ENCODE data around the gene MRPS7. TPM values are rescaled to one million over a fixed set of nuclear protein-coding genes. Genes with fewer than 3 reads are reported as not detected.

MRPS7 gene
- total RNA-seq, 1 experiment from 2014 or later, result 48.8 TPM

- Histone ChIP-seq H3K79me2 (ENCODE audit: low read length) (peaks cover 8% of the 10 kb centered on the region; the same call in 1 of the 2 replicates), H3K27ac (ENCODE audit: low read length) (no peak overlapping the region), H3K9ac (ENCODE audit: low read length) (no peak overlapping the region), H2AFZ (ENCODE audit: low read length) (no peak overlapping the region), H3K4me2 (ENCODE audit: low read depth, low read length, poor library complexity, severe bottlenecking) (no peak overlapping the region), H3K4me3 (ENCODE audit: low read length) (no peak overlapping the region), H3K9me2 (replicated peaks; ENCODE audit: insufficient read depth, low read length) (no peaks in the 10 kb centered on the region), H3K4me1 (ENCODE audit: low read length) (peaks cover 48% of the 10 kb centered on the region), H3K27me3 (ENCODE audit: low read length) (no peaks in the 10 kb centered on the region), H4K20me1 (ENCODE audit: insufficient read depth, low read depth, low read length) (peaks cover 5% of the 10 kb centered on the region; the same call in 1 of the 2 replicates), H3K36me3 (ENCODE audit: insufficient read depth, low read length) (peaks cover 50% of the 10 kb centered on the region; the same call in 1 of the 2 replicates), H3K9me3 (ENCODE audit: low read length) (no peaks in the 10 kb centered on the region)
- peak; percentile 88 for DNase-seq
Observed at GRCh38 chr17:75240394-75241142, 21.1 kb upstream of the MRPS7 start.

- no peaks in the 10 kb centered on the region for H3K27me3 ChIP-seq (ENCODE audit: low read length)
- H3K9ac ChIP-seq (ENCODE audit: low read length), result no peak overlapping the region
- H3K4me2 ChIP-seq (ENCODE audit: low read depth, low read length, poor library complexity, severe bottlenecking), result no peak overlapping the region
- H4K20me1 ChIP-seq (ENCODE audit: insufficient read depth, low read depth, low read length), result peaks cover 5% of the 10 kb centered on the region; the same call in 1 of the 2 replicates
- H3K79me2 ChIP-seq (ENCODE audit: low read length), result peaks cover 13% of the 10 kb centered on the region
- H3K9me3 ChIP-seq (ENCODE audit: low read length), result no peaks in the 10 kb centered on the region
- peaks cover 54% of the 10 kb centered on the region for H3K36me3 ChIP-seq (ENCODE audit: insufficient read depth, low read length)
- no peak for DNase-seq
- peaks cover 53% of the 10 kb centered on the region for H3K4me1 ChIP-seq (ENCODE audit: low read length)
- H3K4me3 ChIP-seq (ENCODE audit: low read length), result no peak overlapping the region
- H2AFZ ChIP-seq (ENCODE audit: low read length), result no peak overlapping the region
- H3K27ac ChIP-seq (ENCODE audit: low read length), result no peak overlapping the region
- H3K9me2 ChIP-seq (replicated peaks; ENCODE audit: insufficient read depth, low read length), result no peaks in the 10 kb centered on the region
Observed at GRCh38 chr17:75241143-75241430, 20.6 kb upstream of the MRPS7 start.

- H2AFZ ChIP-seq (ENCODE audit: low read length), result no peak overlapping the region
- H3K79me2 ChIP-seq (ENCODE audit: low read length), result peaks cover 17% of the 10 kb centered on the region
- peaks cover 5% of the 10 kb centered on the region; the same call in 1 of the 2 replicates for H4K20me1 ChIP-seq (ENCODE audit: insufficient read depth, low read depth, low read length)
Observed at GRCh38 chr17:75241502-75241901, 20.2 kb upstream of the MRPS7 start.

GRCh38 chr17:75241996-75242460 is 19.7 kb upstream of the MRPS7 start:
- Histone ChIP-seq H3K4me2 (ENCODE audit: low read depth, low read length, poor library complexity, severe bottlenecking) (no peak overlapping the region), H3K4me1 (ENCODE audit: low read length) (peaks cover 62% of the 10 kb centered on the region), H3K9me2 (replicated peaks; ENCODE audit: insufficient read depth, low read length) (no peaks in the 10 kb centered on the region), H3K79me2 (ENCODE audit: low read length) (peaks cover 21% of the 10 kb centered on the region), H3K9ac (ENCODE audit: low read length) (no peak overlapping the region), H3K36me3 (ENCODE audit: insufficient read depth, low read length) (peaks cover 49% of the 10 kb centered on the region), H4K20me1 (ENCODE audit: insufficient read depth, low read depth, low read length) (peaks cover 2% of the 10 kb centered on the region; the same call in 1 of the 2 replicates), H3K27ac (ENCODE audit: low read length) (no peak overlapping the region), H2AFZ (ENCODE audit: low read length) (no peak overlapping the region), H3K4me3 (ENCODE audit: low read length) (no peak overlapping the region), H3K9me3 (ENCODE audit: low read length) (no peaks in the 10 kb centered on the region), H3K27me3 (ENCODE audit: low read length) (no peaks in the 10 kb centered on the region)
- DNase-seq, result no peak

More at GRCh38 chr17:75241502-75241901, 20.2 kb upstream of the MRPS7 start:
- Histone ChIP-seq H3K9me2 (replicated peaks; ENCODE audit: insufficient read depth, low read length) (no peaks in the 10 kb centered on the region), H3K27ac (ENCODE audit: low read length) (no peak overlapping the region), H3K27me3 (ENCODE audit: low read length) (no peaks in the 10 kb centered on the region), H3K9ac (ENCODE audit: low read length) (no peak overlapping the region), H3K4me3 (ENCODE audit: low read length) (no peak overlapping the region), H3K9me3 (ENCODE audit: low read length) (no peaks in the 10 kb centered on the region), H3K4me2 (ENCODE audit: low read depth, low read length, poor library complexity, severe bottlenecking) (no peak overlapping the region), H3K36me3 (ENCODE audit: insufficient read depth, low read length) (peaks cover 51% of the 10 kb centered on the region), H3K4me1 (ENCODE audit: low read length) (peaks cover 57% of the 10 kb centered on the region)
- DNase-seq, result no peak

- H3K4me1 ChIP-seq (ENCODE audit: low read length), result peaks cover 62% of the 10 kb centered on the region
- peaks cover 19% of the 10 kb centered on the region for H3K79me2 ChIP-seq (ENCODE audit: low read length)
- peak overlapping the region; percentile 86 for H3K27ac ChIP-seq (ENCODE audit: low read length)
- no peaks in the 10 kb centered on the region; the same call in 1 of the 2 replicates for H4K20me1 ChIP-seq (ENCODE audit: insufficient read depth, low read depth, low read length)
- no peak overlapping the region; the same call in 1 of the 2 replicates for H3K9ac ChIP-seq (ENCODE audit: low read length)
- no peaks in the 10 kb centered on the region for H3K9me3 ChIP-seq (ENCODE audit: low read length)
- peak; percentile 55 for DNase-seq
- H3K36me3 ChIP-seq (ENCODE audit: insufficient read depth, low read length), result peaks cover 49% of the 10 kb centered on the region
- no peak overlapping the region for H2AFZ ChIP-seq (ENCODE audit: low read length)
- H3K9me2 ChIP-seq (replicated peaks; ENCODE audit: insufficient read depth, low read length), result no peaks in the 10 kb centered on the region
- no peak overlapping the region for H3K4me3 ChIP-seq (ENCODE audit: low read length)
- H3K4me2 ChIP-seq (ENCODE audit: low read depth, low read length, poor library complexity, severe bottlenecking), result no peak overlapping the region
- no peaks in the 10 kb centered on the region for H3K27me3 ChIP-seq (ENCODE audit: low read length)
Observed at GRCh38 chr17:75242461-75243042, 19.1 kb upstream of the MRPS7 start.

GRCh38 chr17:75244133-75244866 is 17.4 kb upstream of the MRPS7 start:
- H3K27ac ChIP-seq (ENCODE audit: low read length), result peak overlapping the region; percentile 86
- H3K4me3 ChIP-seq (ENCODE audit: low read length), result peak overlapping the region; percentile 33; the same call in 1 of the 2 replicates
- peak overlapping the region; percentile 63 for H3K4me2 ChIP-seq (ENCODE audit: low read depth, low read length, poor library complexity, severe bottlenecking)

GRCh38 chr17:75245011-75245410 is 16.7 kb upstream of the MRPS7 start:
- peak overlapping the region; percentile 63 for H3K4me2 ChIP-seq (ENCODE audit: low read depth, low read length, poor library complexity, severe bottlenecking)
- H3K79me2 ChIP-seq (ENCODE audit: low read length), result peaks cover 39% of the 10 kb centered on the region
- no peaks in the 10 kb centered on the region for H4K20me1 ChIP-seq (ENCODE audit: insufficient read depth, low read depth, low read length)
- peak overlapping the region; percentile 63 for H3K9ac ChIP-seq (ENCODE audit: low read length)
- peak overlapping the region; percentile 33; the same call in 1 of the 2 replicates for H3K4me3 ChIP-seq (ENCODE audit: low read length)
- no peaks in the 10 kb centered on the region for H3K9me2 ChIP-seq (replicated peaks; ENCODE audit: insufficient read depth, low read length)
- H3K36me3 ChIP-seq (ENCODE audit: insufficient read depth, low read length), result peaks cover 39% of the 10 kb centered on the region
- peaks cover 63% of the 10 kb centered on the region for H3K4me1 ChIP-seq (ENCODE audit: low read length)
- H2AFZ ChIP-seq (ENCODE audit: low read length), result no peak overlapping the region
- no peak for DNase-seq
- H3K27me3 ChIP-seq (ENCODE audit: low read length), result no peaks in the 10 kb centered on the region
- H3K9me3 ChIP-seq (ENCODE audit: low read length), result no peaks in the 10 kb centered on the region
- H3K27ac ChIP-seq (ENCODE audit: low read length), result peak overlapping the region; percentile 86

More at GRCh38 chr17:75244133-75244866, 17.4 kb upstream of the MRPS7 start:
- Histone ChIP-seq H4K20me1 (ENCODE audit: insufficient read depth, low read depth, low read length) (no peaks in the 10 kb centered on the region), H3K9ac (ENCODE audit: low read length) (peak overlapping the region; percentile 63), H3K4me1 (ENCODE audit: low read length) (peaks cover 57% of the 10 kb centered on the region), H3K9me2 (replicated peaks; ENCODE audit: insufficient read depth, low read length) (no peaks in the 10 kb centered on the region), H3K27me3 (ENCODE audit: low read length) (no peaks in the 10 kb centered on the region), H3K9me3 (ENCODE audit: low read length) (no peaks in the 10 kb centered on the region), H2AFZ (ENCODE audit: low read length) (no peak overlapping the region), H3K79me2 (ENCODE audit: low read length) (peaks cover 32% of the 10 kb centered on the region), H3K36me3 (ENCODE audit: insufficient read depth, low read length) (peaks cover 39% of the 10 kb centered on the region)
- peak; percentile 93 for DNase-seq

GRCh38 chr17:75246404-75246803 is 15.3 kb upstream of the MRPS7 start:
- Histone ChIP-seq H3K9ac (ENCODE audit: low read length) (no peak overlapping the region), H3K4me1 (ENCODE audit: low read length) (peaks cover 69% of the 10 kb centered on the region), H3K9me3 (ENCODE audit: low read length) (no peaks in the 10 kb centered on the region), H3K4me2 (ENCODE audit: low read depth, low read length, poor library complexity, severe bottlenecking) (no peak overlapping the region), H3K27ac (ENCODE audit: low read length) (no peak overlapping the region), H3K79me2 (ENCODE audit: low read length) (peaks cover 53% of the 10 kb centered on the region), H3K9me2 (replicated peaks; ENCODE audit: insufficient read depth, low read length) (no peaks in the 10 kb centered on the region), H2AFZ (ENCODE audit: low read length) (no peak overlapping the region), H3K36me3 (ENCODE audit: insufficient read depth, low read length) (peaks cover 32% of the 10 kb centered on the region), H3K4me3 (ENCODE audit: low read length) (no peak overlapping the region), H4K20me1 (ENCODE audit: insufficient read depth, low read depth, low read length) (no peaks in the 10 kb centered on the region), H3K27me3 (ENCODE audit: low read length) (no peaks in the 10 kb centered on the region)
- DNase-seq, result no peak
